DOHH2 (cell line): ENCODE measurements around the gene POT1.

Source experiments
- EZH2phosphoT487 ChIP-seq: fragments of 200-600 bp; sonication (generic); IDR thresholded peaks from 2 replicates; pipeline ENCODE4 v1.6.1; 2017; ENCODE audit warnings: borderline replicate concordance, mild to moderate bottlenecking, antibody characterized with exemption, low read length, moderate library complexity, mixed read lengths
- TF ChIP-seq, protein P1 (sequence below): fragments of 200-600 bp; sonication (generic); IDR thresholded peaks from one replicate; pipeline ENCODE4 v1.5.1; 2014; ENCODE audit warnings: antibody characterized with exemption, mild to moderate bottlenecking, low read depth, low read length; ENCODE audit not compliant: poor library complexity, severe bottlenecking

DNA sequence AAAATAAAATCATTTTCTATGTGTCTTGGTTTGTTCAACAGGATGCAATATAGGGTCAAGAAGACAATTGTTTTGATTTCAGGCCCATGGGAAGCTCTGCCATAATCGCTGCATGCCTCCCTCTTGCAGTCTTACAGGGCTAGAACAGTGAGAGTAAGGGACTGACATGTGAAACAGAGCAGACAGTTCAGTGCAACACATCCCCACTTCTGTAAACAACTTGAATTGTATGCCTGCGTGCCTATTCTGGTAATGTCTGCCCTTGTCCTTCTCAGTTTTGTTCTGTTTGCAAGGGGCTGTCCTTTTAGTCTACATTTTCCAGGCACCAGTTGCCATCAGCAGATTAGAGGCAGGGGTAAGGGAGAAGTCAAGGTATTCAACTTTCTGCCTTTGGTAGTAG is 129.2 kb downstream of the POT1 start:
- TF ChIP-seq, protein P1, sequence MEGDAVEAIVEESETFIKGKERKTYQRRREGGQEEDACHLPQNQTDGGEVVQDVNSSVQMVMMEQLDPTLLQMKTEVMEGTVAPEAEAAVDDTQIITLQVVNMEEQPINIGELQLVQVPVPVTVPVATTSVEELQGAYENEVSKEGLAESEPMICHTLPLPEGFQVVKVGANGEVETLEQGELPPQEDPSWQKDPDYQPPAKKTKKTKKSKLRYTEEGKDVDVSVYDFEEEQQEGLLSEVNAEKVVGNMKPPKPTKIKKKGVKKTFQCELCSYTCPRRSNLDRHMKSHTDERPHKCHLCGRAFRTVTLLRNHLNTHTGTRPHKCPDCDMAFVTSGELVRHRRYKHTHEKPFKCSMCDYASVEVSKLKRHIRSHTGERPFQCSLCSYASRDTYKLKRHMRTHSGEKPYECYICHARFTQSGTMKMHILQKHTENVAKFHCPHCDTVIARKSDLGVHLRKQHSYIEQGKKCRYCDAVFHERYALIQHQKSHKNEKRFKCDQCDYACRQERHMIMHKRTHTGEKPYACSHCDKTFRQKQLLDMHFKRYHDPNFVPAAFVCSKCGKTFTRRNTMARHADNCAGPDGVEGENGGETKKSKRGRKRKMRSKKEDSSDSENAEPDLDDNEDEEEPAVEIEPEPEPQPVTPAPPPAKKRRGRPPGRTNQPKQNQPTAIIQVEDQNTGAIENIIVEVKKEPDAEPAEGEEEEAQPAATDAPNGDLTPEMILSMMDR: no peak
- no peak for TF ChIP-seq EZH2phosphoT487
